ENCODE data around the gene RAD9A. TPM values are rescaled to one million over a fixed set of nuclear protein-coding genes. Genes with fewer than 3 reads are reported as not detected.

The RAD9A gene
- total RNA-seq, 1 donor from 2014 or later = 7.3 TPM

DNA sequence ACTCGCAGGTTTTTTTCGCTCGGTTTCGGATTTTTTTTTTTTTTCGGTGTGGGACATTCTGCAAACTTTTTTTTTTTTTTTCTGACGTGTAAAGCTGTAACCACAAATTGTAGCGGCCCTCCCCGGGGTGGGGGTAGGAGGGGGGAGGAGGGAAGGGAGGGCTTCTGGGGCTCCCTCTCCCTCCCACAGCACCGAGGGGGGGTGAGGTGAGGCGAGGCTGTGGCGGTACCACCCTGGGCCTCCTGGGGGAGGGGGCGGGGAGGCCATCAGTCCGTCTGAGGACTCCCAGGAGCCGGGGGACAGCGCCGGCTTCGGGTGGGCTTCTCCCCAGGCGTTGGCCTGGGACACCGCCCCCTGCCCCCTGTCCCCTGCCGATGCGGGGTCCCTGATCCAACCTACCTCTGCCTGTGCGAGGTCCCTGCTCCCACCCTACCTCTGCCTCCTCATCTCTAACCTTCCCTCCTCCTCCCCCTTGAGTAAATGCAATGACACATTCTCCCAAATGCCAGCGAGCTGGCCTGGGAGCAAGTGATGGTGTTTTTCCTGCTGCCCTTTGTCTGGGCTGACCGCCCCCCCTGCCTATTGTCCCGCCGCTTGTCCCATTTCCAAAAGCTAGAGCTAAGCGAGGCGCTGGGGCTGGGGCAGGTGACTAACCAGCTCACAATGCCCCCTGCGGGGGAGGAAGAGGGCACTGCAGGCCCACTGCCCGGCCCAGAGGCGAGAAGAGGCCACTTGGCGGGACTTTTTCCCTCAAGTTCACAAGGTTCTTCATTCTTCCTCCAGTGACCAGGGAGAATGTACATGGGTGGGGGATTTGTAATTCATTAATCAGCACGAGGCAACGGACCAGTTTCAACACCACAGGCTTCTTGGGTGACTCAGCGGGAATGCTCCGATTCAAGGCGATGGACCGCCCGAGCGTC lies 17.9 kb upstream of the RAD9A start:
- no peak for DNase-seq (ENCODE audit: extremely low read depth, low read depth, low spot score)

DNA sequence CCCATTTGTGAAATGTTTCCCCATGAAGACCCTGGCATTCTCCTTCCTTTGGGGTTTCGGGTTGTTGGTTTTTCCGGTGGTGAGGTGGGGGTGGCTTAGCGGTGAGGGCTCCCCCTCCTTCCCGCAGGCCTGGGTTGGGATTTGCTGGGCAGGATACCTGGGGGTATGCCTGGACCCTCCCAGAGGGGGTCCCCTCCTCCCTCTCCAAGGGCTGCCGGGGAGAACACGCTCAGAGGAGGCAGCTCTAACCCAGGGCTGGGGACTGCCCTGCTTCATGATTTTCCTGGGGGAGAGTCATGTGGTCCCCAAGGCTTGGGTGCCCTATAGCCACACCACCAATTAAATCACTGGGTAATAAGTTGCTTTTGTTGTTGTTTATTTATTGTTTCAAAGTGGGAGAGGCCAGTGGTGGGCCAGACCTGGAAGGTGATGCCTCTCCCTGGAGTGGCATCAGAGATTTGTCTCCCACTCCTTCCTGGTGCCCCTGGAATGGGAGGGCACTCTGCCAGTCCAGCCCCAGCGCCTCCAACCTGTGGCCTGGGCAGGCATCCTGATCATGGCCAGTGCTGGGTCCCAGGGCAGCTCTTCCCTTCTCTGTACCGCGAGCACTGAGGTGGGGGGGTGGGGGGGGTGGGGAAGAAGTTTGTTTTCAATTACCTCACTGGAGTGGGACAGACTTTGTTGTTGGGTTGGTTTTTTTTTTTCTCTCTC lies 17.1 kb upstream of the RAD9A start:
- no peak for DNase-seq (ENCODE audit: extremely low read depth, low read depth, low spot score)

DNA sequence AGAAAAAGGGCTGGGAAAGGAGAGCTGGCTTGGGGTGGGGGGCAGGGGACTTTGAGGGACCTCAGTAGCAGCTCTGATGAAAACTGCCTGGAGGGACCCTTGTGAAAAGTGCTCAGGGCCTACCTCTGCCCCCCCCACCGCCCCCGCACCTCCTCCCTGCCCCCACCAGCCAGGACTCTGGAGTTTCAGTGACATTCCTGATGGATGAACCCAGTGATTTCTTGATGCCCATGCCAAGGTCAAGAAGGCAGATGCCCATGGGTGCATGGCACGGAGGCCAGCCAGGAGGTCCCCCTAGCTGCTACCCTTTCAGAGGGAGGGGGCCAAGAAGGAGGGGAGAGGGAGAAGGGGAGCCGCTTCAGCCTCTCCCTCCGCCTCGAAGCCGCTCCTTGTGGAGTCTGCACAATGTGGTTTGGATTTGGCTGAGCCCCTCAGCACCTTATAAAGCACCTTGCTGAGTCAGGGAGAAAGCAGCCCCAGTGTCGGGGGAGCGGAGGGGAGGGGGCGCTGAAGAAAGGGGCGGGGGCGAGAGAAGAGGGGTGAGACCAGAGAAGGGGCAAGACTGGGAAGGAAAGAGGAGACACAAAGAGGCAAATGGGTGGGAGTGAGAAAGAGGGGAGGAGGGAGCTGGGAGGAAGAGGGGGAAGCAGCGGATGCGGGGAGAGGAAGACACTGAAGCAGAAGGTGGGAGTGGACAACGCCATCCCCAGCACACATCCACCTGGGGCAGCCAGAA lies 16.3 kb upstream of the RAD9A start:
- no peak for DNase-seq (ENCODE audit: extremely low read depth, low read depth, low spot score)

DNA sequence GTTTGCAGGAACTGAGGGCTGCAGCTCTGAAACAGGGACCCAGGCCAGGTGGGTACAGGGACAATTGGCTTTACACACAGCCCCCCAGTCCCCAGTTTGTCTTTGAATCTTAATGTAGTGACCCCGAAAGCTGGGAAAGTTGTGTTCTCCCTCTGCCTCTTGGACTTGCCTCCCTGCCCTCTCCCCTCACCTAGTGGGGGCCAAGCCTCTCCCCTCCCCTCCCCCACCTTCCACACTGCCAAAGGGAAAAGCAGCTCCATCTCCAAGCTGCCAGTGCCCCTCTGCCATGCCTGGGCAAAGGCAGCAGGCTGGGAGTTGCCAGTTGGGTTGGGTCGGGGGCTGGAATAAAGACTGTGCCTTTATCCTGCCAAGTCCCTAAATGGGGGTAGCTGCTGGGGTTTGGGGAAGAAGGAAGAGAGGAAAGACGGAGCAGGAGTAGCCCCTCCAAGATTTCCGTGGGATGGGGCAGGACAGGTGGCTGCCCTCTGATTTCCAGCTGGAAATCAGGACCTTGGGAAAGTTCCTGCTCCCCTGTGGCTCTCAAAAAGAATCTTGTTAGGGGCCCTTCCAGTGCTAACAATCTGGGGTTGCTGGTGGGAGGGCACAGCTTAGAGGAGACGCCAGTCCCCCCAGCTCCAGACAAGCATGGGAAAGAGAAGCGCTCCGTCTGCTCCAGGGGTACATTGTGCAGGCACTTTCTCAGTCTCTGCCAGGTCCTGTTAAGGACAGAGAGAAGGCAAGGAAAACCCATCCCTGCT lies 15.5 kb upstream of the RAD9A start:
- no peak for DNase-seq (ENCODE audit: extremely low read depth, low read depth, low spot score)

DNA sequence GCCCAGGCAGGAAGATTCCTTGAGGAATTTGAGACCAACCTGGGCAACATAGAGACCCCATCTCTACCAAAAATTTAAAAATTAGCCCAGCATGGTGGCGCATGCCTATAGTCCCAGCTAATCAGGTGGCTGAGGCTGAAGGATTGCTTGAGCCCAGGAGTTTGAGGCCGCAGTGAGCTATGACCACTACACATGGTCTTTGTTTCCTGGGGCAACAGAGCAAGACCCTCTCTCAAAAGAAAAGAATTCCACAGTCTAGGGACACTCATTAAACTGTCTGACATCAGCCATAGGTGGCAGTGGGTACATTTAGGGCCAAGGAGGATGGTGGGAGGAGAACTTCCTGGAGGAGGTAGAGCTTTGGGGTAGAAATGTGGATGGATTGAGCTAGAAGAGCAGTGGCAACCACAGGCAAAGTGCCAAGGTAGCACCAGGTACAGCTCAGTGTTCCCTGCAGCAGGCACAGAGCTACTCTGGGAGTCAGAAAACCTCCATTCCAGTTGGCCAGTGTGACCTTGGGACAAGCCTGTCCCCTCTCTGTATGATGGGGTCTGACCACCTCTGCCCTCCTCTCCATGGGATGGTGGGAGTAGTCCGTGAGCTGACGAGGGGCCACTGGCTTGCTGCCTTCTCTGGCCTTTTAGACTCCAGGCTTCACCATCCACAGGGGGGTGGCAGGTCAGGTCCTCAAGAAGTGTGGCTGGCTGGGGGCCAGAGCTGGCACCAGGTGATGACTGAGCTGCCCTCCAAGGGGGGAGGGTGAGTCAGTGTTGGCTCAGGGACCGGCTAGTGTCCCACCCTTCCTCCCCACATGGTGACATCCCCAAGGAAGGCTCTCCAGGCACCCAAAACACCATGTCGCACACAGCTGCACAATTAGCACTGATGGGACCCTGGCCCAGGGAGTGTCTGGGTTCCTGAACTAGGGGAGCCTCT lies 14.6 kb upstream of the RAD9A start:
- no peak for DNase-seq (ENCODE audit: extremely low read depth, low read depth, low spot score)

DNA sequence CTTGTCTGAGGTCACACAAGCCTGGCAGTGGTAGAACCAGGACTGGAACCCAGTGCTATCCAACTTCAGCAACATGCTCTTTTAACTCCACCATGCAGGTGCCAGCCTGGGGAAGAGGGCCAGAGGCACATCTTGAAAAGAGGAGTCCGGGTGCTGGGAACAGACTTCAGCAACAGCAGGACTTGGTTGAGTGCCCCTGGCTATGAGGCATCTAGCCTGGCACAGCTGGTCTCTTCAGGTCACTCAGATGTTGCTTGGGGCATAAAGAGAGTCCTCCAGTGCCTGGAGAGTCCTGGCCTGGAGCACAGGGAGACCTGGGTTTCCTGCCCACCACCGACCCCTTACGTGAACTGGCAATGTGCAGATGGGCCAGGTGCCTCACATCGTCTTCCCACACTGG lies 13.2 kb upstream of the RAD9A start:
- no peak for DNase-seq (ENCODE audit: extremely low read depth, low read depth, low spot score)

DNA sequence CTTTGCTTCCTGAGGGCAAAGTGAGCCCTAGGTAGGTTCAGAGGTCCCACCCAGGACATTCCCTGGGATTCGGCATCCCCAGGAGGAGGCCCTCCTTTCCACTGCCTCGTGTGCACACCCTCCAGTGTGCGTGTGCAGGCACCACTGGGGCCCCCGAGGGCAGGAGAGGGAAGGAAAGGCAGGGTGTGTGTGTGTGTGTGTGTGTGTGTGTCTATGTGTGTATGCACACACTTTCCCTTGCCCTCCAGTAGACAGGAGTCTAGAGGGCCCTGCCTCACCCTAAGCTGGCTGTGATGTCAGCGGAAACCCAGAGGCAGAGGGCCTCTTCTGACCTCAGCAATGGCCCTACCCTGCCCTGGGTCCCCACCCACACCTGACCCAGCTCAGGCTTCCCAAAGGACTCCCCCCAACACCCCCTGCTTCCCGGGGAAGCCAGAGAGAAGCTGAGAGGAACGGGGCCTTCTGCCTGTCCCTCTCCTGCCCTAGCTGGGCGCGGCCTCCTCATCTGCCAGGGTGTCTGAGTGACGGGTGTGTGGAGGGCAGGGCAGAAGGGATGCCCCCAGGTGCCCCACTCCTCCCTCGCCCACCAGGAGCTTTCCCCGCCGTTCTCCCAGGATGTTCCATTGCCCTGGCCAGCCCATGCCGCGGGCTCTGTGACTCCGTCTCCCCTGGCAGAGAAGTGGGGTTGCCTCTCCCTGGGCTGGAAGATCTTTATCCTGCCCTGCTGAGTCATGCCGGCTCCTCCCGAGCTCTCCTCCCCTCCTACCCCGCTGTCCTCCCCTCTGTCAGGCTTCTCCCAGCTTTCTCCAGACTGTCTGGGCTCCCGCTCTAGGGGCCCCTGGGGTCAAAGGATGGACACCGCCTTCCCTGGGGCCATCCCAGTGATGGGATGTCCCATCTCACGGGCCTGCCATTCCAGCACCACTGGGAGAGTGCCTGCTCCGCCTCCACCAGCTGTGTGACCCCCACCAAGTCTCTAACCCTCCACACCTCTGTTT lies 12.4 kb upstream of the RAD9A start:
- DNase-seq (ENCODE audit: extremely low read depth, low read depth, low spot score) = no peak

DNA sequence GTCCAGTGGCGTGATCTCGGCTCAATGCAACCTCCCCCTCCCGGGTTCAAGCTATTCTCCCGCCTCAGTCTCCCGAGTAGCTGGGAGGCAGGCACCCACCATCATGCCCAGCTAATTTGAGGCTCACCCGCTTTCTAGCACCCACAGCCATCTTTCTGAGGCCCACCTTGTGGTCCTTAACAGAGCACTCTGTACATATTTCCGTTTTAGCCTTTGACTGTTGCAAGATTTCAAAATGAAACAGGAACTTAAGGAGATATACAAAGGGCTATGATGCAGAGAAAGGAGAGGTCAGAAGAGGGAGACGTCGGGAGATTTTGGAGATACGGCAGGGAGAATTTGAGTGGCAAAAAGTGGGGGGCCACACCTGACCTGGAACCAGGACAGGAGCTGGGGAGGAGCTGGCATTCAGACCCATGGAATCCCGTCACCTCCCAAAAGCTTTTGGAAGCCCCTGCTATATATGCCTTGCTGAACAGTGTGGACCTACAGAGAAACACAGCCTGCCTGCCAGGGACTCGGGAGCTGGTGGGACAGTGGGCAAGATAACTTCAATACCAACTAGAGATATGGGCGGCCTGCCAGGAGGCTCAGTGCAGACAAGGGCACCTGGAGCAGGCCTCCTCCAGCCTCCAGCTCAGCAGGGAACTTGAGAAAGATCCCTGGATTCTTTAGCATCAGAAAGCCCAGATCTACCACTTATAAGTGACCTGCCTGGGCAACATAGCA lies 10.4 kb upstream of the RAD9A start:
- DNase-seq (ENCODE audit: extremely low read depth, low read depth, low spot score) = no peak

DNA sequence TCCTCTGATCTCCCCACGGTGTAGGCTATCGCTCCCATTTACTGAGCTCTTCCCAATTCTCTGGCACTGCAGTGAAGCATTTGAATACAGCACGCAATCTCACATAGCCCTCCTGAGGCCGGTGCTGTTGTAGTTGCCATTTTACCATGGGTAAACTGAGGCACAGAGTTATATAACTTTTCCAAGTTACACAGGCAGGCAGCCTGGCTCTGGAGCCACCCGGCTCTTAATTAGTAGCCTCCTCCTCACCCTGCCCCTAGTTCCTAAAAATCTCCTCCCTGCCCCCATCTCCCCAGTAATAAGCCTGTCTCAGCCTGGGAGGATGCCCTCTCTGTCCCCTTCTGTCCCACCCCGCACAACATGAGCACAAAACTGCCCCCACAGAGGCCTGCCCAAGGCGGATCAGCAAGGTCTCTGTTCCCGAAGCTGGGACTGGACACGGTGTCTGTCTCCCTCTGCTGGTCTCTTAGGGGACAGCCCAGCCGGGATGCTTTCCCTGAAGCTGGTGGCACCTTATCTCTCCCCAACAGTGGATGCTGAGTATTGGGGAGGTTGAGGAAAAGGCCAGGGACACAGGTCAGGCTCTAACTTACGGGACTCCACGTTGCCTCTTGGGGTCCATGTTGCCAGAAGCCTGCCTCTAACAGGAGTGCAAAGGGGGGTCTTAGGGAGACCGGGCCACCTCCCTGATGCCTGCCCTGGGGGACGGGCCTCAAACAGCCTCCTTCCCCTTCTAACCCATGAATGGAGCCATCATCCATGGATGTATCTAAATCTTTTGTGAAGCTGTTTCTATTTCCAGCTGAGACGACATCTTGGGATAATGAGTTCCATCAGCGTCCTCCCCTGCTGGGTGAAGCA lies 9.3 kb upstream of the RAD9A start:
- no peak for DNase-seq (ENCODE audit: extremely low read depth, low read depth, low spot score)

DNA sequence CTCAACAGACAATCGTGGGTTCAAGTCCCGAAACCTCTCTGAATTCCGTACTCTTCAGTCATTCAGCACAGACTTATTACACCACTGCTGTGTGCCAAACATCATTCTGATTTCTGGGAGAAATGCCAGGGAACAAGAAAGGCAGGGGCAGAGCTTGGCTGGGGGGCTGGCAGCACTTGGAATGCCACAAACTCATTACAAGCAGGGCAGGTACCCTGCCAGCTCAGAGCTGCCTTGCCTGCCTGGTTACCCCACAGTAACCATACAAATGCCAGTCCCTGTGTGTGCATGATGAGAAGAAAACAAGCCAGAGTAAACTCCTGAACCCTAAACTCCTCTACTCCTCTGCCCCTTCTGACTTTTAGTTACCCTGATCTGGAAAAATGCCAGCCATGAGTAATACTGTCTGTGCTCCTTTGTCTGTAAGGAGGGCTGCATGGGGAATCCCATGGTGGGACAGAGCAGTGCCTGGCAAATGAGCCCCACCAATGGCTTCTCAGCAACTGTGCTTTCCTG lies 6.9 kb upstream of the RAD9A start:
- DNase-seq (ENCODE audit: extremely low read depth, low read depth, low spot score) = no peak

DNA sequence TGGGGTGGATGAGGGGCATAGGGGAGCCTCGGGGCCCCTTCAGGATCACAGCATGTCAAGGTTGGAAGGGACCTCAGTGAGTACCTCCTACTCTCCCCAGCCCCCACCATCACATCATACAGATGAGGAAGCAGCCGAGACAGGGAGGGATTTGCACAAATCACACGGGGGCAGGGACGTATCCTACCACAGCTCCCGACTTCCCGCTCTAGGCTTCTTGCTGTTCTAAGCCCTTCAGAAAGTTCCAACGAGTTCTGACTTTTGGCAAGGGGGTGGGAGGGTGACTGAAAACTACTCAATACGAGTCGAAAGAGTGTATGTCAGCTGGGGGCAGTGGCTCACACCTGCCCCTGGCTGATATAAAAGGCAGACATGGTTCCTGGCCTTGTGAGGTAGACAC lies 4.7 kb upstream of the RAD9A start:
- DNase-seq (ENCODE audit: extremely low read depth, low read depth, low spot score) = no peak

DNA sequence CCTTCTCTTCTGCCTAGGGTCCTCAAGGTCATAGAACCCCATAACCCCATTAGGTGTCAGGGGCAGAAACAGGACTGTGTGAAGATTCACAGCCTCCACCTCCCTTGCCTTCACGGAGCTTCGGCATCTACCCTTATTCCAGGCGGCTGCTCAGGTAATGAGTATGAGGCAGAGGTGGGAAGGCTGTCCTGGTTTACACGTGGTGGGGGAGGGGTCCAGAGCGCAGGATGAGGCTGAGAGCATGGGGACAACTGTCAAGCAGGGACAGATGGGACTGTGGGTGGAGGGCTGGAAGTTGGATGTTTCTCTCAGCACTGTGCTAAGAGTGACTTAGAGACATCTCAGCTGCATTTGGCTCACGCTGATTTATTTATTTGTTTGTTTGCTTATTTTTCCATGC lies 4.3 kb upstream of the RAD9A start:
- no peak for DNase-seq (ENCODE audit: extremely low read depth, low read depth, low spot score)

DNA sequence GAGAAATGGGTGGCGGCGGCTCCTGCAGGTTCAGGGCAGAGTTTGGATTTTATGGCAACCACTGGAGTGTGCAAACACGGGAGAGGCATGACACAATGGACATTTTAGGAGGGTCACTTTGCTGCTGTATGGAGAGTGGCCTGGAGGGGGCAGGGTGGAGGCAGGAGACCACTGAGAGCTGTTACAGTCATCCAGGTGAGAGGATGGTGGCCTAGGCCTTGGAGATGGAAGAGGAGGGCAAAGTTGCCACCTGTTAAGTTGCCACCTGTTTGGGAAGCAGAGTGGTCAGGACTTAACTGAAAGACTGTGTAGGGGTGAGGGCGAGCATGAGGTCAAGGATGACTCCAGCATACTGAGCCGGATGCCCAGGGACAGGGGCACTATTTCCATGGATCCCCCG lies 2.3 kb upstream of the RAD9A start:
- no peak for DNase-seq (ENCODE audit: extremely low read depth, low read depth, low spot score)

DNA sequence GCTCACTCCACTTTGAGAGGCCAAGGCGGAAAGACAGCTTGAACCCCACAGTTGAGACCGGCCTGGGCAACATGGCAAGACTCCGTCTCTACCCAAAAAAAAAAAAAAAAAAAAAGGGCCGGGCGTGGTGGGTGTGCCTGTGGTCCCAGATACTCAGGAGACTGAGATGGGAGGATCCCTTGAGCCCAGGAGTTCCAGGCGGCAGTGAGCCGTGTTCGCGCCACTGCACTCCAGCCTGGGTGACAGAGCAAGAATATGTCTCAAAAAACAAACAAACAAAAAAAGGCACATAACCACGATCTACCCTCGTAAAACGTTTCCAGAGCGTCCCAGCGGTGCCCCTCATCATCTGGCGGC lies 861 bp upstream of the RAD9A start:
- DNase-seq (ENCODE audit: extremely low read depth, low read depth, low spot score) = no peak

DNA sequence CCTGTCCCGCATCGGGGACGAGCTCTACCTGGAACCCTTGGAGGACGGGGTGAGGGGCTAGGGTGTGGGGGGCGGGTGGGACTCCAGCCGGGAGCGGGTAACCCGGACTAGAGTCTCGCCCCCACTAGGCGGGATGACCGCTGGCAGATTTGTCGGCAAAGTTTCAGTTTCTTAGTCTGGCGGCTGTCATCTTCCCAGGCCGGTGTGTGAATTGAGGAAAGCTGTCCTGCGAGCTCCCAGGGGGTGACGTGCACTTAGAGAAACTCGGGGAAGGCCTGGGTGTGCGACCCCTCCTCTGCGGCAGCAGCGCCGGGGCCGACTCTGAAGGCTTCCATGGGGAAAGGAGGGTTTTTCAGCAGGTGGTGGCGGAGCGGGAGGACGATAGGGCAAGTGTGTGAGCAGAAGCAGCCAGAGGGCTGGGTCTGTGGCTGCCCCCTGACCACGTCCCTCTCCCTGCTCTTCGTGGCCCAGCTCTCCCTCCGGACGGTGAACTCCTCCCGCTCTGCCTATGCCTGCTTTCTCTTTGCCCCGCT lies 463 bp downstream of the RAD9A start:
- DNase-seq (ENCODE audit: extremely low read depth, low read depth, low spot score) = no peak

DNA sequence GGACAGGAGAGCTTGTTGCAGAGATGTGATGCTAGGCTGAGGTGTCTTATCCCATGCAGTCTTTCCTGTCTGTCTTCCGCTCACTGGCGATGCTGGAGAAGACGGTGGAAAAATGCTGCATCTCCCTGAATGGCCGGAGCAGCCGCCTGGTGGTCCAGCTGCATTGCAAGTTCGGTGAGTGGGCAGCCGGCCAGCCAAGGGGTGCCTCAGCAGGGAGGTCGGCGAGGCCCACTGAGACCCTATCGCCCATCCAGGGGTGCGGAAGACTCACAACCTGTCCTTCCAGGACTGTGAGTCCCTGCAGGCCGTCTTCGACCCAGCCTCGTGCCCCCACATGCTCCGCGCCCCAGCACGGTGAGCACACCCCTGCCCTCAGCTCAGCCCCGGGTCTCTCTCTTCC lies 1.7 kb downstream of the RAD9A start:
- no peak for DNase-seq (ENCODE audit: extremely low read depth, low read depth, low spot score)
